ENCODE data around the gene ZCCHC24.
"Not testable (repeated sequence)": the region's sequence is repeated elsewhere in the genome, so short reads cannot be mapped to it uniquely, and the experiment has no call there.

Gene ZCCHC24

DNA sequence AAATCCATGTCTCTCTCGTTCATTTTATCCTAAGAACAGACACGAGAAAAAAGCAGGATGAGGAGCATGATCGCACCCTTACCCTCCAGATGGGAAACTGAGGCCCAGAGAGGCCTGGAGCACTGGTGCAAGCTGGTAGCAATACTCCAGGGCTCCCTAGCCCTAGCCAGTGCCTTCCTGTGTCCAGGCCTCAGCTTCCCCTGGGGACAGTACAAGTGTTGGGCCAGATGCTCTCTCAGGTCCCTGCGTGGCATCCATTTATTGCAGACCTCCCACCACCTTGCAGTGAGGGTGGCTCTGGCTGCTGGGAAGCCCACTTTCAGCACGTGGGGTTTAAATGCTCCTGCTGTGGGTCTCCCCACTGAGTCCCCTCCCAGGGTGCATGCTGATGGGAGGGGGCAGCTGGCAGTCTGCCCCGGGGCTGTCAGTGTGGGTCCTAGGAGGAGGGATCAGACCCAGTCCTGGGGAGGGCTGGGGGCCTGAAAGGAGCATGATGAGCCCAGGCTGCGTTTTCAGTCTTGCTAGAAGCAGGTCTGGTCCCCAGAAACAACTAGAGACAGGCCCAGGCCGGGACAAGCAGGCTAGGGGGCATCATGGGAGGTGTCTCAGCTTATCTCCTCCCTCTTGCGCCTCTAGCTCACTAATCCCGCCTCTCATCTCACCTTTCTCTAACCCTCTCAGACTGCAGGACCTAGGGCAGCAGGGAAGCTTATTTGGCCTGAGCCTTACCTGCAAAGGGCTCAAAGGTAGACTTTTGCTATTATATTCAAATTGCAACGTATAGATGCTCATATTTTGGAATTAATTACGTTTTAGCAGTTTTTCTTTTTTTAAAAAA lies 98.8 kb downstream of the ZCCHC24 start:
- H3K4me1 ChIP-seq (ENCODE audit: control insufficient read depth, insufficient read depth, low read length): peaks cover 10% of the 10 kb centered on the region; the same call in 1 of the 2 replicates
- H3K9me3 ChIP-seq (ENCODE audit: control insufficient read depth, insufficient read depth, low read length): no peaks in the 10 kb centered on the region
- H3K36me3 ChIP-seq (ENCODE audit: control insufficient read depth, insufficient read depth, low read length): peaks cover 29% of the 10 kb centered on the region
- peak overlapping the region; percentile 73; the same call in 1 of the 2 replicates for H3K4me3 ChIP-seq (ENCODE audit: low read depth, low read length)
- peak overlapping the region; percentile 69 for H3K27ac ChIP-seq (ENCODE audit: low read depth, low read length)
- no peaks in the 10 kb centered on the region for H3K27me3 ChIP-seq (ENCODE audit: control insufficient read depth, insufficient read depth, low read length)
- no peak overlapping the region for H3K9ac ChIP-seq (ENCODE audit: low read depth, low read length)

DNA sequence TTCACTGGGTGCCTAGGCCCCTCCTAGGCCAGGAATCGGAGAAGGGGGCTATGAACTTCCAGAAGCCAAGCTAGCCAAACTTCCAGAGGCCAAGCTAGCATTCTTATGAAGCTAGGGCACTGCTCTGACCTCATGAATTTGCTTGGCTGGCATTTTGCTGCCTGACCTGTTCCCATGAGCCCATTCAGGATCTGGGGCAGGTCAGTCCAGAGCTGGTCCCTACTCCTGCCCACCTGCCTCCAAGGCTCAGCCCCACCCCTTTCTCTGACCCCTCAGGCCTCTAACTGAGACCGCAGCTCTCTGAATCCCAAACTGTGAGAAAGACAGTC lies 99.4 kb downstream of the ZCCHC24 start:
- H3K27me3 ChIP-seq (ENCODE audit: control insufficient read depth, insufficient read depth, low read length): no peaks in the 10 kb centered on the region
- H3K9ac ChIP-seq (ENCODE audit: low read depth, low read length): no peak overlapping the region
- H3K4me1 ChIP-seq (ENCODE audit: control insufficient read depth, insufficient read depth, low read length): peaks cover 10% of the 10 kb centered on the region; the same call in 1 of the 2 replicates
- no peak overlapping the region for H3K4me3 ChIP-seq (ENCODE audit: low read depth, low read length)
- no peak overlapping the region for H3K27ac ChIP-seq (ENCODE audit: low read depth, low read length)
- no peaks in the 10 kb centered on the region for H3K9me3 ChIP-seq (ENCODE audit: control insufficient read depth, insufficient read depth, low read length)
- peaks cover 24% of the 10 kb centered on the region for H3K36me3 ChIP-seq (ENCODE audit: control insufficient read depth, insufficient read depth, low read length)

DNA sequence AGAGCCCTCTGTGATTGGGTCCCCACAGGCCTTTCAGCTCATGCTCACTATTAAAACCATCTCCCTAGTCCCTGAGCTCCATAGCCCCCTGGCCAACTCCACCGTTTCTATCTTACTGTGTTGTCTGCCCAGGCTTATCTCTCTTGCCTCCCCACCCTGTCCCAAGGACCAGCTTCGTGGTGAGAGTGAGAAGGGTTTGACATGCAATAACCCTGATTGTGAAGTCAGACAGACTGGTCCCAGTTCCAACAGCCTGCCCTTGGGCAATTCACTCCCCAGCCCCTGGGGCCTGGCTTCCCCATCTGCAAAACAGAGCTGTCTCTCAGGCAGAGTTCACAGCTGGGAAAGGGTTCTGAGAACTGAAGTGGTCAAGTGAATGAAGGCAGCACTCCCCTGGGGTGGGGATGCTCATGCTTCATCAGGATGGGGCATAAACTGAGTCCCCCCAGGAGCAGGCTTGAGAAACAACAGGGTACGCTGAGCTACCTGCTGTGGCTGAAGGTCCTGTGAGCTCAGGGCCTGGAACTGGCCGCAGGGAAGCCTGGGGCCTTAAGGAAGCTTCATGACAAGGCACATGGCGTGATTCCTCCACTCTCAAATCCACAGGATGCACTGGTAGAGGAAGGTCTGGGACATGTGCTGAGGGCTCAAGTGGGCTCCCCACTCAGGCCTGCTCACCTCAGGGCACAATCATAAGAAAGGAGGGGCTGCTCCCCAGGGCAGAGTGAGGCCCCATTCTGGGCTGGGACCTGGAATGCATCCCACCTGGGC lies 100.0 kb downstream of the ZCCHC24 start:
- H3K4me1 ChIP-seq (ENCODE audit: control insufficient read depth, insufficient read depth, low read length): peaks cover 10% of the 10 kb centered on the region; the same call in 1 of the 2 replicates
- H3K27me3 ChIP-seq (ENCODE audit: control insufficient read depth, insufficient read depth, low read length): no peaks in the 10 kb centered on the region
- H3K4me3 ChIP-seq (ENCODE audit: low read depth, low read length): no peak overlapping the region
- no peak overlapping the region for H3K27ac ChIP-seq (ENCODE audit: low read depth, low read length)
- H3K9me3 ChIP-seq (ENCODE audit: control insufficient read depth, insufficient read depth, low read length): no peaks in the 10 kb centered on the region
- H3K9ac ChIP-seq (ENCODE audit: low read depth, low read length): no peak overlapping the region
- peaks cover 19% of the 10 kb centered on the region for H3K36me3 ChIP-seq (ENCODE audit: control insufficient read depth, insufficient read depth, low read length)

DNA sequence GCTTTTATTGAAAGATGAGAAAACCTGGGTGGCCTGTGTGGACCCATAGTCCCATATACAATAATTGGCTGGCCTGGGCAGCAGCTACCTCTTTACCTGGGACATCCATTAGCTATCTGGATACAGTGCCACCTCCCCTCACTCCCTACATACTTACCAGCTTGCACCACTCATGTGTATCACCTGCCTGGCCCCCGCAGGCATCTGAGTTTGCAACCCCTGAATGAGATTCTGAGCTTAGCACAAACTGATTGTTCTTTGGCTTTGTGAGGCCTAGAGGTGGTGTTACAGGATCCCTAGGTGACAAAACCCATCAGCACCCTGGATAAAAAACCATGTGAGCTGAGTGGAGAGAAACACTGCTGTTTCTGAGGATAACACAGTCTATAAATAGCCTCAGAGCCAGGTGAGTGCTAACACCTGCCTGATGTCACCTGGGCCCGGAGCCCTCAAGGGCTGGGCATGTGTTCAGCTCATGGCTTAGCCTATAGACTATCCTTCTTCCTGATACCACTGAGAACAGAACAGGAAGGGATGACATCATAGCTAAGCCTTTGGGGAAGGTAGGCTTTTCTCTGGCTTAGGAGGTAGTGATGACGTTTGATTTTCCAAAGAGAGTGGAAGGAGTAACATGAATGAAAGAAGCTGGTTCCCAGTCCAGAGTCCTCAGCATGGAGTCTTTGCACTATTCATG lies 100.8 kb downstream of the ZCCHC24 start:
- no peak overlapping the region for H3K27ac ChIP-seq (ENCODE audit: low read depth, low read length)
- H3K9ac ChIP-seq (ENCODE audit: low read depth, low read length): no peak overlapping the region
- H3K9me3 ChIP-seq (ENCODE audit: control insufficient read depth, insufficient read depth, low read length): no peaks in the 10 kb centered on the region

DNA sequence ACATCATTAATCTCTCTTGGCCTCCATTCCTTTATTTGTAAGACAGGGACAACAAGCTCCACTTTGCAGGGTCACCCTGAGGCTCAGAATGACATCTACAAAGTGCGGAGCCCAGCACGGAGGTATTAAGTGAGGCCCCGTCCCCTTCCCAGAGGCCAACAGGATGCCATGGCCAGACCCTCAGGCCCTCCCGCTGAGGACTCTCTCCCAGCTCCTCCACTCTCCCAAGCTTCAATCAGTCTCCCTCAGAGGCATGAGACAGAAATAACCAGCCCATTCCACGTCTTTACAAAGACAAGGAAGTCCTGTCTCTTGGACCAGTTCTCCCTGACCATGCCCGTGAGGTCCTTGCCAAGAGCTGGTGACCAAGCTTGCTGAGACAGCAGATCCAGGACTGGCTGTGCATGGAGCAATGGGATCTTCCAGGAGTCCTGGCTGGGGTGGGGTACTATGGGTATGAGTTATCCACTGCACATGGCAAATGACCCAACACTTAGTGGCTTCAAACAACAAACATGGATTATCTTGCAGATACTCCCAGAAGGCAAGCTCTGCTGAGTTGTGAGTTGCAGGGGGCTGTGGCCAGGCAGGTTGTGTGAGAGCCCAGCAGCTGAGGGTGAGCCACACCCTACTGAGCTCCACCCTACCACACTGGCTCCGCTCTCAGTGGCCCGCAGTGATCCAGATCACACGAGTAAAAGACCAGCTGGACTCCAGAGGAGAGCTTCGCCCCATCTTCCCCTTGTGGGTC lies 102.4 kb downstream of the ZCCHC24 start:
- no peak overlapping the region for H3K27ac ChIP-seq (ENCODE audit: low read depth, low read length)
- H3K4me1 ChIP-seq (ENCODE audit: control insufficient read depth, insufficient read depth, low read length): peaks cover 6% of the 10 kb centered on the region; the same call in 1 of the 2 replicates
- no peaks in the 10 kb centered on the region for H3K9me3 ChIP-seq (ENCODE audit: control insufficient read depth, insufficient read depth, low read length)
- no peak overlapping the region for H3K9ac ChIP-seq (ENCODE audit: low read depth, low read length)
- H3K4me3 ChIP-seq (ENCODE audit: low read depth, low read length): no peak overlapping the region
- H3K36me3 ChIP-seq (ENCODE audit: control insufficient read depth, insufficient read depth, low read length): no peaks in the 10 kb centered on the region
- no peaks in the 10 kb centered on the region for H3K27me3 ChIP-seq (ENCODE audit: control insufficient read depth, insufficient read depth, low read length)

More for the DNA sequence above, 100.8 kb downstream of the ZCCHC24 start:
- peaks cover 11% of the 10 kb centered on the region for H3K36me3 ChIP-seq (ENCODE audit: control insufficient read depth, insufficient read depth, low read length)
- H3K4me1 ChIP-seq (ENCODE audit: control insufficient read depth, insufficient read depth, low read length): peaks cover 10% of the 10 kb centered on the region; the same call in 1 of the 2 replicates
- no peaks in the 10 kb centered on the region for H3K27me3 ChIP-seq (ENCODE audit: control insufficient read depth, insufficient read depth, low read length)
- H3K4me3 ChIP-seq (ENCODE audit: low read depth, low read length): no peak overlapping the region

DNA sequence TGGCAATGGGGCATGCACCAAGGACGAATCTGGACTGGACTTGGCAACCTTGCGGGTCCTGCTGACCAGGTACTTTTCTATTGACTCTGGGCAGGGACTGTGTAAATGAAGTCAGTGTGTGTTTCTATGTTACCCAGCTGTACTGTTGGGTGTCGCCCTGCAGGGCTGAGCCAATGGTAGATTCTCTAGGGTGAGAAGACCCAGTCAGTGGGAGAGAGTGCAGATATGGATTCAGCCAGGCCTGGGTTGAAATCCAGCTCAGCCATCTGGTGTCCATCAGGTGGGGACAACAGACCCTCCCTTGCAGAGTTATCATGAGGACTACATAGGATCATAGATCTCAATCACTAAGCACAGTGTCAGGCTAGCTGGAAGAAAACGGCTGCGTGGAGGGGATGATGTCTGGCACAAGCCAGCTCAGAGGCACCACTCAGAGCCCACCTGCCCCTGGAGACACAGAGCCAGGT lies 103.1 kb downstream of the ZCCHC24 start:
- Histone ChIP-seq H3K27me3 (ENCODE audit: control insufficient read depth, insufficient read depth, low read length) (no peaks in the 10 kb centered on the region), H3K4me1 (ENCODE audit: control insufficient read depth, insufficient read depth, low read length) (peaks cover 6% of the 10 kb centered on the region; the same call in 1 of the 2 replicates), H3K27ac (ENCODE audit: low read depth, low read length) (no peak overlapping the region), H3K9ac (ENCODE audit: low read depth, low read length) (no peak overlapping the region), H3K9me3 (ENCODE audit: control insufficient read depth, insufficient read depth, low read length) (no peaks in the 10 kb centered on the region), H3K4me3 (ENCODE audit: low read depth, low read length) (no peak overlapping the region), H3K36me3 (ENCODE audit: control insufficient read depth, insufficient read depth, low read length) (no peaks in the 10 kb centered on the region)

DNA sequence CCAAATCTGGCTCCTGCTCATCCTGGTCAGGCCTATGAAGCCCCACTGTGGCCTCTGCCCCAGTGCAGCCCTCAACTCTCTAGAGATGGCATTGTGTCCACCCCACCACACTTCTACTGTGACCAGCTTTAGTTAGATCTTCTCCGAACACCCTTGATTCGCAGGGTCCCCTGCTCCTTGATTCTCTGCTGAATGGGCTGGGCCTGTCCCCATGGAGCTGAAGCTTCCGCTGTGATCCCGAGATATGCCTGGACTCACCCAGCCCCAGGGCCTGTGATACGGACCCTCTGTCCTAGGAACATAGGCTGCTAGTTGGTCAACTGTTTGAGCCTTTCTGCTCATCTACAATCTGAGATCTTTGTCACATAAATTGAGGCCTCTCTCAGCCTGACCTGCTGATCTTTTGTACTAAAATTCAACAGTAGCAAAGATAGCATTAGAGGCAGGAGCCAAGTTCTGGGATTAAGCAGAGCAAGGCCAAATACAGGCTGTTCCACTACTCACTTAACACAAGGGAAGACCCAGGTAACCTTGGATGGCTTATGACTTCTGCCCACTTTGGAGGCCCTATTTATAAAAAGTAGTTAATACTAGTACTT lies 104.7 kb downstream of the ZCCHC24 start:
- peaks cover 11% of the 10 kb centered on the region; the same call in 1 of the 2 replicates for H3K4me1 ChIP-seq (ENCODE audit: control insufficient read depth, insufficient read depth, low read length)
- H3K36me3 ChIP-seq (ENCODE audit: control insufficient read depth, insufficient read depth, low read length): no peaks in the 10 kb centered on the region
- no peaks in the 10 kb centered on the region for H3K27me3 ChIP-seq (ENCODE audit: control insufficient read depth, insufficient read depth, low read length)
- H3K27ac ChIP-seq (ENCODE audit: low read depth, low read length): no peak overlapping the region
- H3K9me3 ChIP-seq (ENCODE audit: control insufficient read depth, insufficient read depth, low read length): no peaks in the 10 kb centered on the region
- no peak overlapping the region for H3K9ac ChIP-seq (ENCODE audit: low read depth, low read length)
- no peak overlapping the region for H3K4me3 ChIP-seq (ENCODE audit: low read depth, low read length)

DNA sequence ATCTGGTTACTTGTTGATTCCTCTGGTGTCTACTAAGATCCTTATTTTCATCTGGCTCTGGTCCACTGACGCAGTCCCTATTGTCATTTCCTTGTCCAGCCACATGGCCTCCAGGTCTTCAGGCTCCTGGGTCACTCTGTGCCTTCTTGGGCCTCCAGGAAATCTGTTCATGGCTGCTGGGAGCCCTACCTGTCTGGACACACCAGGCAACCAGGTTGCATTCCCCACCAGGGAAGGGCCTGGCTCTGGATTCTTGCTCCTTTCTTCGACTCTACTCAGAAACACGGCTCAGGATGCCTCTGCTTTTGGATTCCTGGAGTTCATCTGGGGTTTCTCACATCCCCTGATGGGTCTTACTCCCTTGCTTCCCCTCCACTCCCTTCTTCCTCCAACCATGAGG lies 106.2 kb downstream of the ZCCHC24 start:
- Histone ChIP-seq H3K27ac (ENCODE audit: low read depth, low read length) (no peak overlapping the region), H3K27me3 (ENCODE audit: control insufficient read depth, insufficient read depth, low read length) (no peaks in the 10 kb centered on the region), H3K36me3 (ENCODE audit: control insufficient read depth, insufficient read depth, low read length) (no peaks in the 10 kb centered on the region), H3K9ac (ENCODE audit: low read depth, low read length) (no peak overlapping the region), H3K4me3 (ENCODE audit: low read depth, low read length) (no peak overlapping the region), H3K9me3 (ENCODE audit: control insufficient read depth, insufficient read depth, low read length) (no peaks in the 10 kb centered on the region), H3K4me1 (ENCODE audit: control insufficient read depth, insufficient read depth, low read length) (peaks cover 11% of the 10 kb centered on the region; the same call in 1 of the 2 replicates)

DNA sequence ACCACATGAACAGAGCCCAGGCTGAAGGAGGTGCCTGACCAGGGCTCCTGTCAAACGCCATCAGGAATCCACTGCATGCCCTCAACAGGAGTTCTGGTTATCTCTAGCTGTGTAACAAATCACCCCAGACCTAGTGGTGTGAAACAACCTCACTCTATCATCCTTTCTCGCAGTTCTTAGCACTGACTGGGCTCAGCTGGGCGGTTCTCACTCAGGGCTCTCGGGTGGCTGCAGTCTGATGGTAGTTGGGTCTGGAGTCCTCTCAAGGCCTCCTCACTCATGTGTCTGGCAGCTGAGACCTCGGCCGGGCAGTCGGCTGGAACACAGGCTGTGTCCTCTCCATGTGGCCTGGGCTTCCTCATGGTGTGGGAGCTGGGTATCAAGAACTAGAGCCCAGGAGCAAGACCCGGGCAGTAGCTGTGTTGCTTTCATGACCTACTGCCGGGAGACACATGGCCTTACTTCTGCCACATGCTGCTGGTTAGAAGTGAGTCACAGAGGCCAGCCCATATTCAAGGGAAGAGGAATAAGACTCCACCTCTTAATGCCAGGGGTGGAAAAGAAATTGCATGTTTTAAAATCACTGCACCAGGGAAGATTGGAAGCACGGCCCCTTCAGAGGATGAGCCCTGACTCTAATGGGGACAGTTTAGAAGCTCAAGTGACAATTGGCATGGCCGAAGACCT lies 107.5 kb downstream of the ZCCHC24 start:
- H3K36me3 ChIP-seq (ENCODE audit: control insufficient read depth, insufficient read depth, low read length); H3K27ac ChIP-seq (ENCODE audit: low read depth, low read length); H3K27me3 ChIP-seq (ENCODE audit: control insufficient read depth, insufficient read depth, low read length); H3K9me3 ChIP-seq (ENCODE audit: control insufficient read depth, insufficient read depth, low read length); H3K9ac ChIP-seq (ENCODE audit: low read depth, low read length); H3K4me3 ChIP-seq (ENCODE audit: low read depth, low read length): not testable (repeated sequence)
- peaks cover 11% of the 10 kb centered on the region; the same call in 1 of the 2 replicates for H3K4me1 ChIP-seq (ENCODE audit: control insufficient read depth, insufficient read depth, low read length)

Data from HUES48 (cell line).